GM21723 (cell line): ENCODE data around the gene NXNL2.

Experiments
- ATAC-seq: cut with Tn5 transposase; IDR thresholded peaks from one replicate; pipeline ENCODE4 v1.9.1; 2021; ENCODE audit warnings: mild to moderate bottlenecking, moderate library complexity; ENCODE audit not compliant: unreplicated experiment

Gene NXNL2

DNA sequence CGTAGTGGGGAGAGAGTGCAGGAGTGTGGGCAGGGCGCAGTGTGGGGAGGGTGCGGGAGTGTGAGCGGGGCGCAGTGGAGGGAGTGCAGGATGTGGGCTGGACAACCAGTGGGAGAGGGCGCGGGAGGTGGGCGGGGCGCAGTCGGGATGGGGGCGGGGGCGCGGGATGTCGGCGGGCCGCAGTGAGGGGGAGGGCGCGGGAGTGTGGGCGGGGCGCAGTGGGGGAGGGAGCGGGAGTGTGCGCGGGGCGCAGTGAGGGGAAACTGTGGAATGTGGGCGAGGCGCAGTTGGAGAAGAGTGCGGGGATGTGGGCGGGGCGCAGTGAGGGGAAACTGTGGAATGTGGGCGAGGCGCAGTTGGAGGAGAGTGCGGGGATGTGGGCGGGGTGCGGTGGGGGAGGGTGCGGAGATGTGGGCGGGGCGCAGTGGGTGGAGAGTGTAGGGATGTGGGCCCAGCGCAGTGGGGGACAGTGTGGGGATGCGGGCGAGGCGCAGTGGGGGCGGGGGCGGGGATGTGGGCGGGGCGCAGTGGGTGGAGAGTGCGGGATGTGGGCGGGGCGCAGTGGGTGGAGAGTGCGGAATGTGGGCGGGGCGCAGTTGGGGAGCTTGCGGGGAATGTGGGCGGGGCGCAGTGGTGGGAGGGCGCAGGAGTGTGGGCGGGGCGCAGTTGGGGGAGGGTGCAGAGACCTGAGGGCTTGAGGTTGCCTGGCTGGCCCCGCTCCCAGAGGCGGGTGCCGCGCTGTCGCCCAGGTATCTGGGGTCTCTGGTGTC, at the start of gene NXNL2:
Gene NXNL2 (plus strand): TSS at position 723 of the 770 bp plus-strand sequence. CDS start 257 bp downstream, outside the sequence.
- ATAC-seq: no peak

DNA sequence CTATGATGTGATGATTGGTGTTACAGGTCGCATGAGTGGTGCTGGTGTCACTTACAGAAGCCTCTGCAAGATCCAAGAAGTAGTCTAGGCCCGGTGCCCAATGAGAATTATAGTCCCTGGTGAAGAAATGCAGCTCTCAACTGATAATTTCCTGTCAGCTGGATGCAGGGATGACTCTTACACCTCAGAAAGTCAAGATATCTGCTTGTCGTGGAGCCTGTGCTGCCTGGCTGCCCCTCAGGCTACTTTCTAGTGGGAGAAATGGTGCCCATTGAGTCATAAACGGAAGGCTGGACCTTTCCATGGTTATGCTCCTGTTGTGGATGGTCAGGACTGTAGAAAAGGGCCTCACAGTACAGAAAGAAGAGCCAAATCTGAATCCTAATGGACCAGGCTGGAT, 46.8 kb upstream of the NXNL2 start:
- ATAC-seq: no peak

DNA sequence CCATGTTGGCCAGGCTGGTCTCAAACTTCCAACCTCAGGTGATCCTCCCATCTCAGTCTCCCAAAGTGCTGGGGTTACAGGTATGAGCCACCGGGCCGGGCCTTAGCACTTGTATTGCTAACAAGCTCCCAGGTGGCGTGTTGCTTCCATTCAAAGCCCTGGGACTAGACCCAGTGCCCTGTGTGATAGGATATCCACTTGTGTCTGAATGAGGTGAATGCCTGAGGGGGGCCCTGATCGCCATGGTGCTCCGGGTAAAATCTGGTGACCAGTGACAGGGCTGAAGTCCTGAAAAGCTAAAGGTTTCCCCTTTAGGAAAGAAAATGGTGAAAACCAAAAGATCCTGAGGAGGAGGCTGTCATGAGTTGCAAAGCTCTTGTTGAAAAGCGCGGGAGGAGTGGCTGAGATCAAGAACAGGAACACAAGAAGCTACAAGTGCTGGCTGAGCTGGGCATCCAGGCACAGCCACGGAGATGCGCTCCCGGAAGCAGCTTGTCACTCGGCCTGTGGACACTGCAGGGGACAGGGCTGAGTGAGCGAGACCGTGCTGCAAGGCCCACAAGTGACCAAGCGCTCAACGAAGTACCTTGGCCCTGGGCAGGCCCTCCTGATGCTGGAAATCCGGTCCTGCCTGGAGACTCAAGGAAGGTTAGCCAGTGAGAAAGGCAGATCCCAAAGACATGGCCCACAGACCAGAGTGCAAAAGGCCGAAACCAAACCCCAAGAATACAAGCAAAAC, 39.8 kb upstream of the NXNL2 start:
- ATAC-seq: no peak

DNA sequence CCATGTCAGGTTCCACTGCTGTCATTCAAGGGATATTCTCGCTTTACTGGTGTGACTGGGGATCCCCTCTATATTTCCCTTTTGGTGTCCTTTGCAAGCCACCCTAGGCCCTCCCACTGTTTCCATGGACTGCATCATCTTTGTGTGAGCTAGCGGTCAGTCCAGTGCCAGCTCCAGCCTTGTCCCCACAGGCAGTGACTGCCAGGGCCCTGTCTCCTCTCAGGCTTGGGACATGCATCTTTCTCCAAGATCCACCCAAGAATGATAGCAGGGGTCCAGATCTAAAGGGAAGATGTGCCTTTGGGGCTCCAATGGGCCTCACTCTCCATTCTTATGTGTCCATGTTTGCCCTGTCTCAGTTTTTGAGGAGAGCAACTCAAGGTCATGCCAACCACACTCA, 37.8 kb upstream of the NXNL2 start:
- ATAC-seq: no peak

DNA sequence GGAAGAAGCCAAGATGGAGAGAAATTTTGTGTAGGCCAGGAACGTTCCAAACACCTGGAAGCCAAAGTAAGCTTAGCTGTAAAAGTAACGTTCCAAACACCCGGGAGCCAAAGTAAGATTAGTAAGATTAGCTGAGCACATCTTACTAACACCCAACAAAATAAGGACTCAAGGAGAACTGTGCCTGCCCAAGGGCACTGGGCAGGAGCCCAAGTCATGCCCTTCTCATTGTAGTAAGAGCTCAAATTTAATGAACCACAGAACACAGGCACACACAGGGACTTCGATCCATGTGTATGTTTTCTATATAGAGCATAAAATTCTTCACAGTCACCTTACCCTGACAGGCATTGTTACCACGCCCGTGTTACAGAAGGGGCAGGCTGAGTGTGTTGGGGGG, 36.1 kb upstream of the NXNL2 start:
- no peak for ATAC-seq

DNA sequence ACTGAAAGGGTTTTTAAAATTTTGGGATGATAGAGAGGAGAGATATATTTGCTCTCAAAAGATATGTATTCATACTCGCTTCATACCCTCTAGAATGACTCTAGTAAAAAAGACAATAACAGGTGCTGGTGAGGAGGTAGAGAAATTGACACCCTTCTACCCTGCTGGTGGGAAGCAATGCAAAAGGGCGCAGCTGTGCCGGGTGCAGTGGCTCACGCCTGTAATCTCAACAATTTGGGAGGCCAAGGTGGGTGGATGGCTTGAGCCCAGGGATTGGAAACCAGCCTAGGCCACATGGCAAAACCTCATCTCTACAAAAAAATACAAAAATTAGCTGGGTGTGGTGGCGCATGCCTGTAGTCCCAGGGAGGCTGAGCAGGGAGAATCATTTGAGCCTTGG, 33.9 kb upstream of the NXNL2 start:
- ATAC-seq: no peak

DNA sequence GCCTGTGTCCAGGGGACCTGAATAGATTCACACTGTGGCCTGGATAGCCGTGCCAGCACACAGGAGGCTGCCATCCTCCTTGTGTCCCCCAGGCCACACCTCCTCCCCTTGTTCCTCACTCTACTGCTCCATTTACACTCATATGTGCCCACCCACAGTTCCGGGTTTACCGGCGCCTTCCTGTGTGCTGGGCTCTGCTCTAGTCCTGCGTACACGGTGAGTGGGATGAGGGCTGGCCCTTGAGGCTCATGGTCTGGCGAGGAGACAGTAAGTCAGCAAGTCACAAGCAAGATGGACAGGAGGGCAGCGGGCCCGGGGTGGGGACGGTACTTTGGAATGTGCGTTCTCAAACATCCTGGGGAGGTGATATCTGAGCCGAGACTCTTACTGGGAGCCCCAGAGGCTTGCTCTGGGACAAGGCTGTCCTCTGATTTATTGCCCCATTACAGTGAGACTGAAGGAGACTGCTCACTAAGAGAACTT, 32.4 kb upstream of the NXNL2 start:
- ATAC-seq: no peak

DNA sequence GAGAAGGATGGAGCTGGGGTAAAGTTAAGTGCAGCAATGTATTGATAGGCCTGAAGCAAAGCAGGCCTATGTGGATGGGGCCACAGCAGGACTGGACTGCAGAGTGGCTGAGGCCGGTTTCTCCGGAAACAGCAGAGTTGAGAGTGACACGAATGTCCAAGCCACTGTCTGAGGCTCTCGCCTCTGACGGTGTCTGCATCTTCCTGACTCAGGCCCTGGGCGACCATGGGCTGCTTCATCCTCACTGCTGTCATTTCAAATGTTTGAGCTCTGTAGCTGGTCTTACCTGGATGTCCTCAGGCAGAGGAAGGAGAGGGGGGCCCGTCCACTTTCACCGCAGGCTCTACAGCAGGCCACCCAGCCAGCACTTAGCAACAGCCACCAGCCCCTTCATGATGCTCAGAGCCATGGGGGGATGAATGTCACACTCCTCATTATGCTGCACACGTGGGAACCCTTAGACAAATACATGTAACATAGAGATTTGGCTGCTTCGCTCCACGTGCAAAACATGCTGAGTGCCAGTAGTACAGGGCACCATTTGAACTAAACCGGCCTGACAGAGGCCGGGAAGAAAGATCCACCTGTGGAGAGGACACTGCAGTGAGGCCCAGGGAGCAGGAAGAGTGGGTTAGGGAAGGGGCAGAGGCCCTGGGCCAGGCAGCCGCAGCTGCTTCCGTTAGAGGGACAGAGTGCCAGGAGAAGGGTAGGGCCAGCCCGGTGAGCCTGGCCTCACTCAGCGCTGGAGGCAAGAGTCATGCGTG, 31.7 kb upstream of the NXNL2 start:
- no peak for ATAC-seq

DNA sequence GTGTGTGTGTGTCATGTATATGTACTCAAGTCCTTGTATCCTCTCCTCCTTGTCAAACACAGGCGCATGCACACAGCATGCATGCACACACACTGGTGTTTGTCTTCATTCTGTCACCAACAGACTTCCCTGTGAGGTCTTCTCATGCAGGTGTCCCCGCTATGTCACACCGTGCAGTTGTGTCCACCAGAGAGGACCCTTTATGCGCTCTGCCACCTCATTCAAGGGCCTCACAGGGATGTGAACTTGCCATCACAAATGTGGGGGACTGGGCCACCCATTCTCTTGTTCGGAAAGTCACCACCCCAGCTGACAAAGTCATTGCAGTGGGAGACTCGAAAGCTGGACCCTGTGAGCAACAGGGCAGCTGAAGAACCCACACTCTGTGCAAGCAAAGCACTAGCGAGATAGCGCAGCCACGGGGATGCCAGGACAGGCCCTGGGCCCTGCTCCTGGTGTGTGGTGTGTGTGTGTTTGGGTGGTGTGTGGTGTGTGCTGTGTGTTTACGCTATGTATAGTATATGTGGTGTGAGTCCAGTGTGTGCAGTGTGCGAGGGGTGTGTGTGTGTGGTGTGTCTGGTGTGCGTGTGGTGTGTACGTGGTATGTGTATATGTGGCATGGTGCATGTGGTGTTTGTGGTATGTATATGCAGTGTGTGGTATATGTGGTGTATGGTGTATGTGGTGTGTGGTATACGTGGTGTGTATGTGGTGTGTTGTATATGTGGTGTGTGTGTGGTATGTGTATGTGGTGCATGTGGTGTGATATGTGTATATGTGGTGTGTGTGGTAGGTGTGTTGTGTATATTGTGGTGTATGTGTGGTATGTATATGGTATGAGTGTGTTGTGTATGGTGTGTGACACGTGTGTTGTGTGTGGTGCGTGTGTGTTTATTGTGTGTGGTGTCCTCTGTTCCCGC, 30.9 kb upstream of the NXNL2 start:
- no peak for ATAC-seq

DNA sequence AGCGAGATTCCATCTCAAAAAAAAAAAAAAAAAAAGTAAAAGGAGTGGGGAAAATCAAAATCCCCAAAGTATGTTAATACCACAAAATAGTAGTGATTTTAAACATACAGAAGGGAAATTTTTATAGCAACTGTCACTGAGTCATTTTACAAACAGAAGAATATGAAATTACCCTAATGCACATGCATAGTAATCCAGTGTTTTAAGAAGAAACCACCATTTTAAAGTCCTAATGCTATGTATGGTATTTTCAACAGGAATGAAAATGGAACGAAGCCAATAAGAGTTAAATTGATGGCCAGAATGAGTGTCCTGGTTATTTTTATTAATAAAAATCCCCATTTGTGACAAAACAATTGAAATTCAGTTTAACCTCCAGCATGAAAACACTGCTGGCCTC, 26.7 kb upstream of the NXNL2 start:
- ATAC-seq: no peak

DNA sequence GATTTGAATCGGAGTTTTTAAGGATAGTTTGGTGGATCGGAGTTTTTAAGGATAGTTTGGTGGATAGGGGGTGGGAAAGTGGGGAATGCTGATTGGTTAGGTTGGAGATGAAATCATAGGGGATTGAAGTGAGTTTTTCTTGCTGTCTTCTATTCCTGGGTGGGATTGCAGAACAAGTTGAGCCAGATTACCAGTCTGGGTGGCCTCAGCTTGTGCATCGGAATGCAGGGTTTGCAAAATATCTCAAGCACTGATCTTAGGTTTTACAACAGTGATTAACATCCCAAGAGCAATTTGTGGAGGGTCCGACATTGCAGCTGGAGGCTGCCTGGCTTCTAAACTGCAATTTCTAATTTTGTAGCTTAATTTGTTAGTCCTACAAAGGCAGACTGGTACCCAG, 23.1 kb upstream of the NXNL2 start:
- no peak for ATAC-seq

DNA sequence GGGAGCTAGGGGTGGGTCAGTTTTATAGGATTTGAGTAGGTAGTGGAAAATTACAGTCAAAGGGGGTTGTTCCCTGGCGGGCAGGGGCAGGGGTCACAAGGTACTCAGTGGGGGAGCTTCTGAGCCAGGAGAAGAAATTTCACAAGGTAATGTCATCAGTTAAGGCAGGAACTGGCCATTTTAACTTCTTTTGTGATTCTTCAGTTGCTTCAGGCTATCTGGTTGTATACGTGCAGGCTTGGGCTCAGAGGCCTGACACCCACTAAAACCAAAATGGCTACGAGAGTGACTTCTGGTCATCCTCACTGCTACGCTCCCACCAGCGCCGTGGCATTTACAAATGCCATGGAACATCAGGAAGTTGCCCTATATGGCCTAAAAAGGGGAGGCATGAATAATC, 20.7 kb upstream of the NXNL2 start:
- ATAC-seq: no peak

DNA sequence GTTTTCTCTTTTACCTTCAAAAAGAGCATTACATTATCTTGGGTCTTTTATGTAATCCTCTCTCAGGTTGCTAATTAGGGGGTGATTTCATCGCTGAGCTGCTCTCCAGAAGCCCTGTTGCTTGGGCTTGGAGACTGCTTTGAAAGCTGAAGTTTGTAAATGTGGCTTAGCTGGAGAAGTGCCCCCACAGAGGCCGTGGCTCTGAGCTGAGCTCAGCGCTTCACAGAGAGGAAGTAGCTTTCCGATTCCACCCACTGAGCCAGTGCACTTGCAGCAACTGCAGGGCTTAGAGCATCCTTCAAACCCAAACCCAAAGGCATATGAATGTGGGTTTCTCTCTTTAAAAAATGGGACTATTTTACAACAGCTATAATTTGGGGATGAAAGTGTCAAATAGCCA, 13.7 kb upstream of the NXNL2 start:
- ATAC-seq: no peak

DNA sequence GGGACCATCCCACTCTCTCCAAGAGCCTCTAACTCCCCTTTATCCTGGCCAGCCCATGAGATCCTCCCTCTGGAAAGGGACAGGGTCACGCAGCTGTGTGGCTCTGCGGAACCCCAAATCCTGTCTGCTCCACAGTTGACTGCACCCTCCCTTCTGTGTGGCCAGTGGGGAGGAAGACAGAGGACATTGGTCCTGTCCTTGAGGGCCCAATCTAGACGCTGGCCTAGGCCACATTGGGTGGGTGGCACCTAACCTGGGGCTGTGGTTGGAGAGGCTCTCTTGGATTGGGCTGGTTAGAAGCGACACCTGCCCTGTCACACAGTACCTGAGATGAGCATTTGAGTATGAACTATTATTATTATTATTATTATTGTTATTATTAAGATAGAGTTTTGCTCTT, 12.6 kb upstream of the NXNL2 start:
- ATAC-seq: no peak

DNA sequence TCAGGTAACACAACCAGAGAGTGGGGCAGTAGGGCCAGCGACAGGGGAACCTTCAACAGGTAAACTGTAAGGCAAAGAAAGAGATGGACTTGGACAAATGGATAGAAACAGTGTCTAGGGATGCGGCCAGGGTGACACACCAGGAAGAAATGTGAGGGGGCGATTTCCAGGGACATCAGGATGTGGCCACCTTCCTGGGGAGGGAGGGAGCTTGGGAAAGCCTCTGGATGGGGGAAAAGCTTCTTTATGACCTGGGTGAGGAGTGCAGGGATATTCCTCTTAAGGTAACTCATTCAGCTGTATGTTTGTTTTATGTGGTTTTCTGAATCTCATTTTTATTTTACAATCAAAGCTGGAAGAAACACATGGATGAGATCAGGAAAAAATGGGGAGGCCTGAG, 11.9 kb upstream of the NXNL2 start:
- ATAC-seq: no peak

DNA sequence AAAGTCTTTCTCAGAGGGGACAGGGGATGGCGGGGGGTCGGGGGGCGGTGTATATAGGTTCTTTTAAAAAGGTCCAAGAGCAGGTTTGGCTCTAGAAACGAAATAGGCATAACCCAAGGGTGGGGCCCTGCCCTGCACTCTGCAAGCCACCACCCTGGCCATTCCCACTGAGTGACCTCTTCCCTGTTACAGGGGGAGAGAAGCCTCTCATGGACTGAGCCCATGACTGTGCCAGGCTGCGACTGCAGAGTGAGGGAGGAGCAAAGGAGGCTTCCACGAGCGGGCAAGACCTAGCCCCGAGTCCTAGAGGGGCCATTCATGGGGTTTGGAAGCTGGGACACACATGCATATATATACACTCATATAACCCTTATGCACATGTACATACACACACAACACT, 10.1 kb upstream of the NXNL2 start:
- no peak for ATAC-seq

DNA sequence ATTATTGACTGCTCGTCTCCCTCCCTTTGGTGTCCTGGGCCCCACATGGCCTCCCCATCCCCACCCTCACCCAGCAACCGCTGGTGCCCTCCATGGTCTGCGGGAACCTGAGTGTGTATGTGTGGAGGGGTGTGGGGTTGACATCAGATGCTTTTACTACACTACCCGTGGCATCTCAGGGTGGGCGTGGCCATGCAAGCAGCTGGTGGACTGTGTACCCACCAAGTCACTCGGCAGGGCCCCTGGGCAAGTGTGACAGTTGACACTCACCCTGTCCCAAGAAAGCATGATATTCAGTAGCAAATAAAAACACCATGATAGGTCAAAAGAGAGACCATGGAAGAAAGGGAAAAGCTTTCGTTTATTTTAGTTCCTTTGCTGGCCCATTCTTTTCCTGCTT, 7.4 kb upstream of the NXNL2 start:
- no peak for ATAC-seq

DNA sequence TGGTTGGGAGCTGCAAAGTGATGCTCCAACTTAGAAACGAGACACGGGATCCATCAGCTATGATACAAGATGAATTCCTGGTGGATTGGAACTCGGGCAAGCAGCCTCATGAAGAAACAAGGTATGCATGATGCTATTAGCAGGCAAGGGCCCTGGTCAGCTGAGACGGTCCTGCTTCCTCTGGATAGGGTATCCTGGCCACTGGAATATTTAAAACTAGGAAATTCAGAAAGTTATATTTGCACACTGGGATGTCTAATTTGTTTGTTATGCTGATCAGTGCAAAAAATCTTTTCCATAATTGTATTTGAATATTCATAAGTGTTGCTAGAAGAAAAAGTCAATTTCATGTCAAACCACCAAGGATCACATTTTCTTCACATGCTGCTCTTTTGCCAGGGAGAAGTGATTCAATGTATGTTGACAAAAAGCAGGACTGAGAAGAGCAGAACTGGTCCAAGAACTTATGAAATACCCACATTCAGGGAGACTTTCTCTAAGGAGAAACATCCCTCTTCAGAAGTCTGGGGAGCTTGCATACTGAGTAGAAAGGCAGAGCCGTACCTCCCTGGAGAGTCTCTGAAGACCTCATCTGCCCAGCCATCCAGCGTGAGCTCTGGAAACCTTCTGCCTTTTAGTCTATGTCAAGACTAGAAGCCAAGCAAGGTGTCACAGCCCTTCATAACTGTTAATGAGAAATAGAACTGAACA, 6.7 kb upstream of the NXNL2 start:
- no peak for ATAC-seq

DNA sequence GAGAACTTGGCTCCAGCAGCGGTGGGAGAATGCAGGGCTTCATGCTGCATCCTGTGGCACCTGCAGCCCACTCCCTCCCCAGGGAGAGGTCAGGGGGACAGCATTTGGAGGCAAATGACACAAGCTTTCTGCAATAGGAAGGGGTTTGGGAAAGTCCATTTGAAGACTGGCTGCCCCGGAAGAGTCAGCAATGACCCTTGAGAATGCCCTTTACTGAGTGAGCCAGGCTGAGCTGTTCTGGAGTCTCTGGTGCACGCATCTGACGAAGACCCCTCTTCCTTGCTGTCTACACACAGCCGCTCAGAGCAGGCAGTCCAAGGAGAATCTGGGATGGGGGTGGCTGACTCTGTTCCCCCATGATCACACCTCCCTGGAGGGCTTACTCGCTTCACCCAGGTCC, 5.5 kb upstream of the NXNL2 start:
- ATAC-seq: no peak

DNA sequence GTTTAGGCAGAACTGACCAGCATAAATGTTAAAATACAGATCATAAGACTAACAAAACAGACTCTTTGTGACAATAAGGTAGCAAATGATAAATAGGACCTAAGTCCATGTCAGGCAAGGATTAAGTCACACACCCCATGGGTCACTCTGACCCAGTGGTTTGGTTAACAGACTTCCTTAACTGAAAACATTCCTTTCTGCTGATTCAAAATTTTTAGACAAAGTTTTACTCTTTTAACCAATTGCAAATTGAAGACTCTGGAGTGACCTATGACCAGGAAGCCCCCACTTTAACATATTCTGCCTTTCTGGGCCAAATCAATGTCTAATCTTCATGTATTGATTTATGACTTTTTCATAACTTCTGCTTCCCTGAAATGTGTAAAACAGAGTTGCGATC, 4.9 kb upstream of the NXNL2 start:
- ATAC-seq: no peak
